K562 (cell line): ENCODE measurements around the gene VENTX. TPM values are rescaled to one million over a fixed set of nuclear protein-coding genes. Genes with fewer than 3 reads are reported as not detected.

Experiments used
- EWSR1 ChIP-seq: fragments of 450-650 bp; IDR thresholded peaks from 2 replicates; pipeline ENCODE4 v1.6.1; 2018; ENCODE audit warnings: borderline replicate concordance, mild to moderate bottlenecking, low read depth, moderate library complexity; ENCODE audit not compliant: partially characterized antibody
- MYNN ChIP-seq, 2 experiments: sonication (generic); formaldehyde crosslinking in 1 of 2; IDR thresholded peaks; 2 replicates each; pipeline versions ENCODE4 v1.5.0 to v1.6.1; 2016 to 2020; ENCODE audit warnings: antibody characterized with exemption in 1 of 2, missing genetic modification reagents in 1 of 2
- POLR2G ChIP-seq: fragments of 200-400 bp; formaldehyde crosslinking; IDR thresholded peaks from 2 replicates; pipeline ENCODE4 v1.6.1; 2017; ENCODE audit warnings: low read depth, mild to moderate bottlenecking, antibody characterized with exemption, low read length, moderate library complexity
- polyA plus RNA-seq, 8 experiments: library from polyadenylated mRNA; depleted of rRNA in 4 of 8; stranded (reverse) in 5 of 8; unstranded in 3 of 8; fragments of >200 nt; fragmentation: Nextera tagmentation in 2 of 8; fragmentation: Illumina TruSeq in 1 of 8; extraction: Ambion mirVana in 2 of 8; extraction: Trizol in 1 of 8; gene quantifications; 2 replicates each; pipeline versions ENCODE4 v1.2.1 to v1.2.3, GENCODE V29; 2011 to 2014; ENCODE audit warnings: inconsistent platforms in 1 of 8, missing spikeins in 1 of 8
- total RNA-seq, 7 experiments: library from RNA; depleted of rRNA in 6 of 7; stranded (reverse); fragments of >200 nt in 6 of 7; fragmentation: Illumina TruSeq in 2 of 7; extraction: Trizol in 2 of 7; gene quantifications; 2 replicates each; pipeline versions ENCODE4 v1.2.1 to v1.2.3, GENCODE V29; 2011 to 2021; ENCODE audit warnings: low replicate concordance in 1 of 7
- TF ChIP-seq, protein P1 (sequence below): fragments of 450-650 bp; IDR thresholded peaks from 2 replicates; pipeline ENCODE4 v1.6.1; 2017; ENCODE audit warnings: antibody characterized with exemption
- TF ChIP-seq, protein P2 (sequence below): IDR thresholded peaks from 3 replicates; pipeline ENCODE4 v1.6.1; 2011; ENCODE audit warnings: borderline replicate concordance, mild to moderate bottlenecking; ENCODE audit not compliant: insufficient read length, insufficient read depth
- TF ChIP-seq, protein P3 (sequence below), 2 experiments: fragments of 450-650 bp in 1 of 2; sonication (generic) in 1 of 2; formaldehyde crosslinking; conservative IDR thresholded peaks; 2 replicates each; pipeline versions ENCODE4 v1.4.0 to v1.8.1; 2020 to 2022; ENCODE audit warnings: mild to moderate bottlenecking in 1 of 2, missing genetic modification reagents in 1 of 2
- TF ChIP-seq, protein P4 (sequence below): sonication (generic); formaldehyde crosslinking; IDR thresholded peaks from 2 replicates; pipeline ENCODE4 v1.4.0; 2020; ENCODE audit warnings: mild to moderate bottlenecking, missing genetic modification reagents
- TF ChIP-seq, protein P5 (sequence below): sonication (generic); formaldehyde crosslinking; IDR thresholded peaks from 2 replicates; pipeline ENCODE4 v1.8.0; 2022; ENCODE audit warnings: mild to moderate bottlenecking, missing genetic modification reagents

Gene VENTX
- total and polyA plus RNA-seq, 9 of the 15 experiments (the other 6 are each of a cell fraction or from before 2014, with no cell fraction given) = 0.07 to 0.70 (median 0.20) TPM; not detected in 1

DNA sequence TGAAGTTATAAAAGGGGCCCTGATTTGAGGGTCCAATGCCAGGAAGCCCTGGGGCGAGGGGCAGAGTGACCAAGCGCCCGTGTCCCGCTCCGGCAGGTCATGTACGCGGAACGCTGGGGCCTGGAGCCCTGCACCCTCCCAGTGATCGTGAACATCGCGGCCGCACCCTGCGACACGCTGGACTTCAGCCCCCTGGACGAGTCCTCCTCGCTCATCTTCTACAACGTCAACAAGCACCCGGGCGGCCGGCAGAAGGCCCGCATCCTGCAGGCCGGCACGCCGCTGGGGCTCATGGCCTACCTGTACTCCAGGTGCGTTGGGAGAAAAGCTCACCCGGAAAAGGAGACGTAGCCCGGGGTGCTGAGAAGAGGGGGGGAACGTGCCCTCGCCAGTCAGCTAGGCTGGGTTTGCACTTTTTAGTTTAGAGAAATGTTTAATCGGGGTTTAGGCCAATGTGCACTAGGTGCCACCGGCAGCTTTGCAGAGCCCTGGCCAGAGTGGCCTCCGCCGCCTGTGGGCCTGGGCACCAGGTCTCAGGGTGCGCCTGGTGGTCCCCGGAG is 30.5 kb upstream of the VENTX start (continued):
- TF ChIP-seq, protein P1, sequence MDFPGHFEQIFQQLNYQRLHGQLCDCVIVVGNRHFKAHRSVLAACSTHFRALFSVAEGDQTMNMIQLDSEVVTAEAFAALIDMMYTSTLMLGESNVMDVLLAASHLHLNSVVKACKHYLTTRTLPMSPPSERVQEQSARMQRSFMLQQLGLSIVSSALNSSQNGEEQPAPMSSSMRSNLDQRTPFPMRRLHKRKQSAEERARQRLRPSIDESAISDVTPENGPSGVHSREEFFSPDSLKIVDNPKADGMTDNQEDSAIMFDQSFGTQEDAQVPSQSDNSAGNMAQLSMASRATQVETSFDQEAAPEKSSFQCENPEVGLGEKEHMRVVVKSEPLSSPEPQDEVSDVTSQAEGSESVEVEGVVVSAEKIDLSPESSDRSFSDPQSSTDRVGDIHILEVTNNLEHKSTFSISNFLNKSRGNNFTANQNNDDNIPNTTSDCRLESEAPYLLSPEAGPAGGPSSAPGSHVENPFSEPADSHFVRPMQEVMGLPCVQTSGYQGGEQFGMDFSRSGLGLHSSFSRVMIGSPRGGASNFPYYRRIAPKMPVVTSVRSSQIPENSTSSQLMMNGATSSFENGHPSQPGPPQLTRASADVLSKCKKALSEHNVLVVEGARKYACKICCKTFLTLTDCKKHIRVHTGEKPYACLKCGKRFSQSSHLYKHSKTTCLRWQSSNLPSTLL = no peak
- TF ChIP-seq, protein P2, sequence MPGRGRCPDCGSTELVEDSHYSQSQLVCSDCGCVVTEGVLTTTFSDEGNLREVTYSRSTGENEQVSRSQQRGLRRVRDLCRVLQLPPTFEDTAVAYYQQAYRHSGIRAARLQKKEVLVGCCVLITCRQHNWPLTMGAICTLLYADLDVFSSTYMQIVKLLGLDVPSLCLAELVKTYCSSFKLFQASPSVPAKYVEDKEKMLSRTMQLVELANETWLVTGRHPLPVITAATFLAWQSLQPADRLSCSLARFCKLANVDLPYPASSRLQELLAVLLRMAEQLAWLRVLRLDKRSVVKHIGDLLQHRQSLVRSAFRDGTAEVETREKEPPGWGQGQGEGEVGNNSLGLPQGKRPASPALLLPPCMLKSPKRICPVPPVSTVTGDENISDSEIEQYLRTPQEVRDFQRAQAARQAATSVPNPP = no peak
- TF ChIP-seq POLR2G (no peak), MYNN (IDR thresholded peaks at IDR 0.05) (no peak), MYNN (CRISPR knock-in tag; IDR thresholded peaks at IDR 0.05) (no peak), EWSR1 (no peak)
- TF ChIP-seq, protein P3, sequence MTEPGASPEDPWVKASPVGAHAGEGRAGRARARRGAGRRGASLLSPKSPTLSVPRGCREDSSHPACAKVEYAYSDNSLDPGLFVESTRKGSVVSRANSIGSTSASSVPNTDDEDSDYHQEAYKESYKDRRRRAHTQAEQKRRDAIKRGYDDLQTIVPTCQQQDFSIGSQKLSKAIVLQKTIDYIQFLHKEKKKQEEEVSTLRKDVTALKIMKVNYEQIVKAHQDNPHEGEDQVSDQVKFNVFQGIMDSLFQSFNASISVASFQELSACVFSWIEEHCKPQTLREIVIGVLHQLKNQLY (CRISPR knock-in tag; conservative IDR thresholded peaks at IDR 0.05) = no peak
- TF ChIP-seq, protein P4, sequence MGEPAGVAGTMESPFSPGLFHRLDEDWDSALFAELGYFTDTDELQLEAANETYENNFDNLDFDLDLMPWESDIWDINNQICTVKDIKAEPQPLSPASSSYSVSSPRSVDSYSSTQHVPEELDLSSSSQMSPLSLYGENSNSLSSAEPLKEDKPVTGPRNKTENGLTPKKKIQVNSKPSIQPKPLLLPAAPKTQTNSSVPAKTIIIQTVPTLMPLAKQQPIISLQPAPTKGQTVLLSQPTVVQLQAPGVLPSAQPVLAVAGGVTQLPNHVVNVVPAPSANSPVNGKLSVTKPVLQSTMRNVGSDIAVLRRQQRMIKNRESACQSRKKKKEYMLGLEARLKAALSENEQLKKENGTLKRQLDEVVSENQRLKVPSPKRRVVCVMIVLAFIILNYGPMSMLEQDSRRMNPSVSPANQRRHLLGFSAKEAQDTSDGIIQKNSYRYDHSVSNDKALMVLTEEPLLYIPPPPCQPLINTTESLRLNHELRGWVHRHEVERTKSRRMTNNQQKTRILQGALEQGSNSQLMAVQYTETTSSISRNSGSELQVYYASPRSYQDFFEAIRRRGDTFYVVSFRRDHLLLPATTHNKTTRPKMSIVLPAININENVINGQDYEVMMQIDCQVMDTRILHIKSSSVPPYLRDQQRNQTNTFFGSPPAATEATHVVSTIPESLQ (CRISPR knock-in tag) = no peak
- TF ChIP-seq, protein P5, sequence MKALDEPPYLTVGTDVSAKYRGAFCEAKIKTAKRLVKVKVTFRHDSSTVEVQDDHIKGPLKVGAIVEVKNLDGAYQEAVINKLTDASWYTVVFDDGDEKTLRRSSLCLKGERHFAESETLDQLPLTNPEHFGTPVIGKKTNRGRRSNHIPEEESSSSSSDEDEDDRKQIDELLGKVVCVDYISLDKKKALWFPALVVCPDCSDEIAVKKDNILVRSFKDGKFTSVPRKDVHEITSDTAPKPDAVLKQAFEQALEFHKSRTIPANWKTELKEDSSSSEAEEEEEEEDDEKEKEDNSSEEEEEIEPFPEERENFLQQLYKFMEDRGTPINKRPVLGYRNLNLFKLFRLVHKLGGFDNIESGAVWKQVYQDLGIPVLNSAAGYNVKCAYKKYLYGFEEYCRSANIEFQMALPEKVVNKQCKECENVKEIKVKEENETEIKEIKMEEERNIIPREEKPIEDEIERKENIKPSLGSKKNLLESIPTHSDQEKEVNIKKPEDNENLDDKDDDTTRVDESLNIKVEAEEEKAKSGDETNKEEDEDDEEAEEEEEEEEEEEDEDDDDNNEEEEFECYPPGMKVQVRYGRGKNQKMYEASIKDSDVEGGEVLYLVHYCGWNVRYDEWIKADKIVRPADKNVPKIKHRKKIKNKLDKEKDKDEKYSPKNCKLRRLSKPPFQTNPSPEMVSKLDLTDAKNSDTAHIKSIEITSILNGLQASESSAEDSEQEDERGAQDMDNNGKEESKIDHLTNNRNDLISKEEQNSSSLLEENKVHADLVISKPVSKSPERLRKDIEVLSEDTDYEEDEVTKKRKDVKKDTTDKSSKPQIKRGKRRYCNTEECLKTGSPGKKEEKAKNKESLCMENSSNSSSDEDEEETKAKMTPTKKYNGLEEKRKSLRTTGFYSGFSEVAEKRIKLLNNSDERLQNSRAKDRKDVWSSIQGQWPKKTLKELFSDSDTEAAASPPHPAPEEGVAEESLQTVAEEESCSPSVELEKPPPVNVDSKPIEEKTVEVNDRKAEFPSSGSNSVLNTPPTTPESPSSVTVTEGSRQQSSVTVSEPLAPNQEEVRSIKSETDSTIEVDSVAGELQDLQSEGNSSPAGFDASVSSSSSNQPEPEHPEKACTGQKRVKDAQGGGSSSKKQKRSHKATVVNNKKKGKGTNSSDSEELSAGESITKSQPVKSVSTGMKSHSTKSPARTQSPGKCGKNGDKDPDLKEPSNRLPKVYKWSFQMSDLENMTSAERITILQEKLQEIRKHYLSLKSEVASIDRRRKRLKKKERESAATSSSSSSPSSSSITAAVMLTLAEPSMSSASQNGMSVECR (CRISPR knock-in tag) = no peak
